K562 (cell line): ENCODE data around the gene DHODH.

Source experiments
- CTCF ChIP-seq, 3 experiments: IDR thresholded peaks in 2 of 3; conservative IDR thresholded peaks in 1 of 3; 2 replicates each; pipeline ENCODE4 v1.5.1; 2011 to 2012; ENCODE audit warnings: low read length in 3 of 3, mild to moderate bottlenecking in 3 of 3, control low read depth in 2 of 3, improper control_type of control experiment in 1 of 3, inconsistent platforms in 1 of 3, low read depth in 1 of 3, mixed read lengths in 1 of 3, moderate library complexity in 1 of 3; ENCODE audit not compliant: insufficient read depth in 2 of 3
- KLF1 ChIP-seq: fragments of 450-650 bp; IDR thresholded peaks from 2 replicates; pipeline ENCODE4 v1.6.1; 2016; ENCODE audit warnings: missing genetic modification characterization, missing compliant biosample characterization
- ZNF512 ChIP-seq: IDR thresholded peaks from 2 replicates; pipeline ENCODE4 v1.6.1; 2016; ENCODE audit warnings: missing genetic modification characterization, missing compliant biosample characterization

- TF ChIP-seq ZNF512 (tag) (no peak), KLF1 (tag) (no peak), CTCF (IDR thresholded peaks at IDR 0.05 in 2 of 3, conservative IDR thresholded peaks at IDR 0.05 in 1 of 3; ENCODE audit: insufficient read depth in 2 of 3, low read depth in 1 of 3, low read length in 3 of 3) (no peak)
Observed at GRCh38 chr16:72027669-72028378, 19.3 kb downstream of the DHODH start.
